Thyroid gland (tissue), 4 donors: Measurements from ENCODE around the gene CHFR.

Experiments used
- CTCF ChIP-seq, 6 experiments: fragments of 200-600 bp in 3 of 6; fragments of 450-650 bp in 3 of 6; sonication (generic) in 3 of 6; IDR thresholded peaks; one replicate each; pipeline ENCODE4 v1.5.1; 2016 to 2019; ENCODE audit warnings: antibody characterized with exemption in 6 of 6, mild to moderate bottlenecking in 2 of 6, inconsistent platforms in 1 of 6, moderate library complexity in 1 of 6
- POLR2A ChIP-seq, 2 donors: fragments of 450-650 bp; IDR thresholded peaks; one replicate each; pipeline ENCODE4 v1.6.1; 2017; ENCODE audit warnings: antibody characterized with exemption in 2 of 2, mild to moderate bottlenecking in 2 of 2, moderate library complexity in 1 of 2

- TF ChIP-seq POLR2A (IDR thresholded peaks at IDR 0.05) (no peak), CTCF (IDR thresholded peaks at IDR 0.05) (no peak)
Observed at GRCh38 chr12:132803125-132803524, 84.3 kb downstream of the CHFR start.
